MV-4-11 (cell line): ENCODE data around the gene CAPNS1.
"Not testable (repeated sequence)": the region's sequence is repeated elsewhere in the genome, so short reads cannot be mapped to it uniquely, and the experiment has no call there.

ENCODE experiments used
- DNase-seq: peaks from one replicate; lab custom pipeline; 2025; lab: John Stamatoyannopoulos, UW

The CAPNS1 gene

DNA sequence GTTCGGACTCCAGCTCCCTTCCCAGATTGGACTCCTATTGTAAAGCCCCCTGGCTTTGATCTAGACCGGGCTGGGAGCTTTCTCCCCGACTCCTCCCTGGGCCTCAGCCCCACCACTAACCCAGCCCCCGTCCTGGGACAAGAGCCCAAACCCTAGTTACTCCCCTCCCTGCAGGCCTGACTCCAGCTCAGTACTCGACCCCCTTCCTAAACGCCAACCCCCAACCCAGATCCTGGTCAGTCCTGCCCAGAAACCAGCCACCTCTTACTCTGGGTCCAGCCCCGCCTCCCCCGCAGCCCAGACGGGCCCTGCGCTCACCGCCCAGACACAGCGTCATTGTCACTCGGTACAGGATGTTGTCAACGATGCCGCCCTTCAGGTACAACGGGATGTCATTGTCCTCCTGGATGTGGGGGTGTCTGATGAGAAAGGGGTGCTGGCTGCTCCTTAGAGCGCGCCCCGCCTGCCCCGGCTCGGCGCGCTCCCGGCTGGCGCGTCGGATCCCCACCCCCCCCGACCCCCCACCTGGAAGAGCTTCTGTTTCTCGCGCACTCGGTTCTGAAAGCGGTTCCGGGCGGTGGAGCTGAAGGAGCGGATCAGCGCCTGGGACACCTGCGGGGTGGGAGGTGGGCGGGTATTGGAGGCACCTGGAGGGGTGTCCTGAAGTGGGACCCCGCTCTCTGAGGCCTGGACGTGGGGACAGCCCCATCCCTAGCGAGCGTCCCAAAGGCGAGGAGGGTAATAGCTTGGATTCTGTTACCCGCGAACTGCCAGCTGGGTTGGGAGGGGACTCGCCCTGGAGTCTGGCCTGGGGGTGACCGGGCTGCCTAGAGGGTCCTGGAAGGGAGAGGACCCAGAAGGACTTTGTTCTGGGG, 11.5 kb downstream of the CAPNS1 start:
- no peak for DNase-seq

DNA sequence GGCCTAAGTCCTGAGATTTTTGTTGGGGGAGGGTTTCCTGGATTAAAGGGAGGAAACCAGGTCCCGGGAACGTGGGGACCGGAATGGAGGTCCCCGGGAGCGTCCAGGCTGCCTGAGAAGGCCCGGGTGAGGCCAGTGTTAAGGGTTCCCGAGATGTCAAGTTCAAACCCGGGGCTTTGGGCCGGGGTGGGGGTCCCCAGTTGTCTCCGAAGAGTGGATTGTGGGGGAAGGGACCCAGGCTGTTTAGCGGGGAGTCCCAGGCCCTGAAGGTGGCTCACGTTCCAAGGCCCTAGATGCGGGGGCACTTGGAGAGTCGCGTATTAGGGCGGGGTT, 12.1 kb downstream of the CAPNS1 start:
- no peak for DNase-seq

DNA sequence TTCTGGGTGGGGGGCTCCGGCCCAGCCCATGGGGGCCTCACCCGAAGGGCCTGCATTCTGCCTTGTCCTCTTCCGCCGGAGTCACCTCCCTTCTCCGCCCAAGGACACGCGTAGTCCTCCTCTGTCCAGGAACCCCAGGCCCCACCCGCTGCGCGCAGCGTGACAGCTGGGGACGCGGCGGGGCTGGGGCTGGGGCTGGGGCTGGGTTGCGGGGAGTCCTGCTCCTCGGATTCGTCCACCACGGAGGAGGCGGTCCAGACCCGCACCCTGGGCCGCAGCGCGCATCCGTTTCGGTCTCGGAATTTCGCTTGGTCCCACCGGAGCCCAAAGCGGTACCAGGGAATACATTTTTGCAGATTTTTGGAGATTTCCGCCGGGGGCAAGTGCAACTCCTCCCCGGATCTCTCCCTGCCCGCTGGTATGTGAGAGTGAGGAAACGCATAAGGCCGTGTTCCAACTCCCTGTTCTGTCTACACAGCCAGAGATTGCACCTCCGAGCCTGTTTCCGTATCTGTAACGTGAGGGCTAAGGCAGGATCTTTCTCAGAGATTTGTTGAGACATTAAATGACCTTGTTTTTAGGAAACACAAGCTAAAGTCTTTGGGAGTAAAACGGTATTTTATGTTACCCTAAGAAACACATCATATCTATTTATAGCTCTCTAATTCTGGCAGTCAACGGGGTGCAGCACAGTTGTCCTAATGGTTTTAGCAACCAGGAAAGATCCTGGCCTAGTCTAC, 12.7 kb downstream of the CAPNS1 start, which contains the start of gene COX7A1:
TSS of gene COX7A1 (minus strand) at position 96 of the 740 bp plus-strand sequence. CDS start at position 56, 40 bp downstream.
- no peak for DNase-seq

DNA sequence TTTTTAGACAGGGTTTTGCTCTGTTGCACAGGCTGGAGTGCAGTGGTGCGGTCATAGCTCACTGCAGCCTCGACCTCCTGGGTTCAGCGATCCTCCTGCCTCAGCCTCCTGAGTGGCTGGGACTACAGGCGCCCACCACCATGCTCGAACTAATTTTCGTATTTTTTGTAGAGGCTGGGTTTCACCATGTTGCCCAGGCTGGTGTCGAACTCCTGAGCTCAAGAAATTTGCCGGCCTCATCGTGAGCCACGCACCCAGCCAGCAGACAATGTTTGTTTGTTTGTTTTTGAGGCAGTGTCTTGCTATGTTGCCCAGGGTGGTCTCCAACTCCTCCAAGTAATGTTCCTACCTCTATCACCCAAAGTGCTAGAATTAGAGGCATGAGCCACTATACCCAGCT, 13.3 kb downstream of the CAPNS1 start:
- DNase-seq, result no peak

DNA sequence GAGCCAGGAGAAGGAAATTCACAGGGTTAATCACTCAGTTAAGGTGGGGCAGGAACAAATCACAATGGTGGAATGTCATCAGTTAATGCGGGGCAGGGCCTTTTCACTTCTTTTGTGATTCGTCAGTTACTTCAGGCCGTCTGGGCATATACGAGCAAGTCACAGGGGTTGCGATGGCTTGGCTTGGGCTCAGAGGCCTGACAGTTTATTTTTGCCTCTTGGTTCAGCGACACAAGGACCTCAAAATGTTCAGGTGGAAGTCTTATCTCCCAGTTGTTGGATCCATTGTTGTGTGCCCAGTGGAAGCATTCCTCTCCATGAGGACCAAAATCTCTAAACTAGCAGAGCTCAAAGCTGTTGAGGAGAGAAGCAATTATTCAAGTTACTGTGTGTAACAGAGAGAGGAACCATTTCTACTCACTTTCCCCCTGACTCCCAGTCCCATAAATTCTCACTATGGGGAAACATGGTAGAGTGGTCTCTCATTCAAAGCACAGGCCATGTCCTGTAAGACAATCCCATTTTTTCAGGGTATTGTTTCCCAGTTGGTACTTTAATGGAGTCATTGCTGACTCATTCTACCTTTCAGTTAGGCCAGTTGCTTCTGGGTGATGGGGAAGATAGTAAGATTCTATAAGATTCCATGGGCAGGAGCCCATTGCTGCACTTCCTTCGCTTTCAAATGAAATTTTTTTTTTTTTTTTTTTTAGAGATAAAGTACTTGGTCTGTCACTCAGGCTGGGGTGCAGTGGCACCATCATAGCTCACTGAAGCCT, 21.1 kb downstream of the CAPNS1 start:
- DNase-seq, result no peak

DNA sequence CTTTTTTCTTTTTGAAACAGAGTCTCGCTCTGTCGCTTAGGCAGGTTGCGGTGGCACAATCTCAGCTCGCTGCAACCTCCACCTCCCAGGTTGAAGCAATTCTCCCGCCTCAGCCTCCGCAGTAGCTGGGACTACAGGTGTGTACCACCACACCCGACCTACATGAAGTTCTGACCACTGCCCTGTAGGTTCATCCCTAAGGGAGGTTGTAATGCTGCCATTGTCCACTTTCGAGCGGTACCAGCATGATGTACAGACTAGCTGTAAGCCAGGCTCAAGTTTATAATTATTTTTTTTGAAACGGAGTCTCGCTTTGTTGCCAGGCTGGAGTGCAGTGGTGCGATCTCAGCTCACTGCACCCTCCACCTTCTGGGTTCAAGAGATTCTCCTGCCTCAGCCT, 23.9 kb downstream of the CAPNS1 start:
- no peak for DNase-seq

DNA sequence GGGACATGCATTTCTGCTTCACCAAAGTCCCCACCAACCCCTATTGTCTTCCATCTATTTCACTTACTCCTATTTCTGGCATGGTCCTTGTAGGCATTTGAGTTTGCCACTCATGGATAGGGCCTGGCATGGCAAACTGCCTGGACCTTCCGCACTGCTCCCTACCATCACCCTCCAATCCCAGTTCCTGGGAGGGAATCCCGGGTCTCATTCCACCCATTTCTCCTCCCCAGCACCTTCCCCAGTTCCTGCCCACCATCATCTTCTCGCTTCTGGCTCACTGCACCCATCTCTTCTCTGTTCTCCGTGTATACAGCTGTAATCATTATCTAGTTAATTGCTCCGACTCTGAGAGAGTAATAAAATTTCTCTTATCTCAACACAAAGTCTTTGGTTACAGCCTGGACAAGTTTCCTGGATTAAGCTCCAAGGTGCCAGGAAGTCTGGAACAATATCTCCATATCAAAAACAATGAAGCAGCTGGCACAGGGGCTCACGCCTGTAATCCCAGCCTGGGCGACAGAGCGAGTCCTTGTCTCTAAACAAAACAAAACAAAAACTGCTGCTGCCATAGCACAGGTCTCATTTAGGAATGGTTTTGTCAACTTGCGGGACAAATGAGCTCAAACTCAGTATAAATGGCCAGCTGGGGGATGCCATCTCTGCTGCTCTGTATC, 29.4 kb downstream of the CAPNS1 start:
- DNase-seq, result no peak

DNA sequence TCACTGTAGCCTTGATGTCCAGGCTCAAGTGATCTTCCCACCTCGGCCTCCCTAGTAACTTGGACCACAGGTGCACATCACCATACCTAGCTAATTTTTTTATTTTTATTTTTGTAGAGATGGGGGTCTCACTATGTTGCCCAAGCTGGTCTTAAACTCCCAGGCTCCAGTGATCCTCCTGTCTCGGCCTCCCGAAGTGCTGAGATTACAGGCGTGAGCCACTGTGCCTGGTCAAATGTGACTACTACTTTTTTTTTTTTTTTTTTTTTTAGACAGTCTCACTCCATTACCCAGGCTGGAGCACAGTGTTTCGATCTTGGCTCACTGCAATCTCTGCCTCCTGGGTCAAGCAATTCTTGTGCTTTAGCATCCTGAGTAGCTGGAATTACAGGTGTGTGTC, 33.0 kb downstream of the CAPNS1 start:
- no peak for DNase-seq

DNA sequence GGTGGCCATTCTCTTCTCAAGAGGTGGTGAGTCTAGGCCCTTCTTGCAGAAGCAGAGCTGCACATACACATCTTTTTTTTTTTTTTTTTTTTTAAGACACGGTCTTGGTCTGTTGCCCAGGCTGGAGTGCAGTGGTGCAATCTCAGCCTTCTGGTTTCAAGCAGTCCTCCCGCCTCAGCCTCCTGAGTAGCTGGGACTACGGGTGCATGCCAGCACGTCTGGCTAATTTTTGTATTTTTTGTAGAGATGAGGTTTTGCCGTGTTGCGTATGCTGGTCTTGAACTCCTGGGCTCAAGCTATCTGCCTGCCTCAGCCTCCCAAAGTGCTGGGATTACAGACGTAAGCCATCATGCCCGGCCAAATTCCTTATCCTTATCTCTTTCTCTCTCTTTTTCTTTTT, 34.0 kb downstream of the CAPNS1 start:
- DNase-seq, result not testable (repeated sequence)

DNA sequence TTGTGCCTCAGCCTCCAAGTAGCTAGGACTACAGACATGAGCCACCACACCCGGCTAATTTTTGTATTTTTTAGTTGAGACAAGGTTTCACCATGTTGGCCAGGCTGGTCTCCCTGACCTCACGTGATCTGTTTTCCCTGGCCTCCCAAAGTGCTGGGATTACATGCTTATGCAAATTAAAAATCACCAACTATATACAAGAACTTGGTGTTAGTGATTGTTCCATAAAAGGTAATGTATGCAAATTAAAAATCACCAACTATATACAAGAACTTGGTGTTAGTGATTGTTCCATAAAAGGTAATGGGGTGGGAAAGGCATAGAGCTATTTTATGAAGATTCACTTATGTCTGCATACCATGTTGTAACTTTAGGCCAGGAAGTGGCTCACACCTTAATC, 39.2 kb downstream of the CAPNS1 start:
- not testable (repeated sequence) for DNase-seq

DNA sequence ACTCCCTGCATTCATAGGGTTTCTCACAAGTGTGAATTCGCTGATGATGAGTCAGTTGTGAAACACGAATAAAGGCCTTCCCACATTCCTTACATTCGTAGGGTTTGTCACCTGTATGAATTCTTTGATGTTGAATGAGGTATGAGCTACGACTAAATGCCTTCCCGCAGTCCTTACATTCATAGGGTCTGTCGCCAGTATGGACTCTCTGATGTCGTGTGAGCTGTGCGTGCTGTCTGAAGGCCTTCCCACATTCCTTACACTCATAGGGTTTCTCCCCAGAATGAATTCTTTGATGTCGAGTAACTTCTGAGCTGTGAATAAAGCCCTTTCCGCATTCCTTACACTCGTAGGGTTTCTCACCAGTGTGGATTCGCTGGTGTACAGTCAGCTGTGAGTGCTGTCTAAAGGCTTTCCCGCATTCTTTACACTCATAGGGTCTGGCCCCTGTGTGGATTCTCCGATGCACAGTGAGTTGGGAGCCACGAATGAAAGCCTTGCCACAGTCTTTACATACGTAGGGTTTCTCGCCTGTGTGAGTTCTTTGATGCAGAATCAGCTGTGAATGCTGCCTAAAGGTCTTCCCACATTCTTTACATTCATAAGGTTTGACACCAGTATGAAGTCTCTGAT, 42.9 kb downstream of the CAPNS1 start:
- no peak for DNase-seq

DNA sequence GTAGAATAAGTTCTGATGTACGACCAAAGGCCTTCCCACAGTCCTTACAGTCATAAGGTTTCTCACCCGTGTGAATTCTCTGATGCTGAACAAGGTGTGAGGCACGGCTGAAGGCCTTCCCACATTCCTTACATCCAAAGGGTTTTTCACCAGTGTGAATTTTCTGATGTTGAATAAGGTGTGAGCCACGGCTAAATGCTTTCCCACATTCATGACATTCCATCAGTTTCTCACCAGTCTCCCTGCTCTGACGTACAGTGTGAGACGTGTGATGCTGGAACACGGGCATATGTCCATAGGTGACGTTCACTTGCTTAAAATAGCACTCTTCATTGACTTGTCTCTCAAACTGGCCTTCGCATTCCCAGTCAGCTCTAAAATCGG, 43.4 kb downstream of the CAPNS1 start:
- no peak for DNase-seq

DNA sequence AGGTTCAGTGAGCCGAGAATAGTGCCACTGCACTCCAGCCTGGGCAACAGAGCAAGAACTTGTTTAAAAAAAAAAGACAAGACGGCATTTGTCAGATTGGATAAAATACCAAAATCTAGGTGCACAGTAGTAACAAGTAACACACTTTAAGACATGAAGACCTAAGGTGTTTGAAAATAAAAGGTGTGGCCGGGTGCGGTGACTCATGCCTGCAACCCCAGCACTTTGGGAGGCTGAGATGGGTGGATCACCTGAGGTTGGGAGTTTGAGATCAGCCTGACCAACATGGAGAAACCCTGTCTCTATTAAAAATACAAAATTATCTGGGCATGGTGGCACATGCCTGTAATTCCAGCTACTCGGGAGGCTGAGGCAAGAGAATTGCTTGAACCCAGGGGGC, 46.9 kb downstream of the CAPNS1 start:
- DNase-seq, result not testable (repeated sequence)

DNA sequence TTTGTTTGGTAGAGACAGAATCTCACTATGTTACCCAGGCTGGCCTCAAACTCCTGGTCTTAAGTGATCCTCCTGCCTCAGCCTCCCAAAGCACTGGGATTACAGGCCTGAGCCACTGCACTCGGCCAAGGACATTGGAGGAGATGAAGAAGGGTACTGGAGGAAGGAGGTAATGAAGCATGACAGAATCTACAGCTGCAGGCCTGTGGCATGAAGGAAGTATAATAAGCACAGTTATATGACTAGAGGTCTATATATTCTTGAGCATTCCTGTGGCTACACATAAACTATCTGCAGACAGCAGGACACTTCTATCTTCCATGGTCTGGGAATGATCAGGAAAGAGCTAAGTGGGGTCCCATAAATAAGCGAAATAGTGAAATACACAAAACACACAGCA, 56.4 kb downstream of the CAPNS1 start:
- DNase-seq, result no peak

DNA sequence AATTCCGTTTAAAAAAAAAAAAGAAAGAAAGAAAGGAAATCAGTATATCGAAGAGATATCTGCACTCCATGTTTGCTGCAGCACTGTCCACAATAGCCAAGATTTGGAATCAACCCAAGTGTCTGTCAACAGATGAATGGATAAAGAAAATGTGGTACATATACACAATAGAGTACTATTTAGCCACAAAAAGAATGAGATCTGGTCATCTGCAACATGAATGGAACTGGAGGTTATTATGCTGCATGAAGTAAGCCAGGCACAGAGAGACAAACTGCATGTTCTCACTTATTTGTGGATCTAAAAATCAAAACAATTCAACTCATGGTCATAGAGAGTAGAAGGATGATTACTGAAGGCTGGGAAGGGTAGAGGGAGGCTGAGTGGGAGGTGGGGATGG, 58.3 kb downstream of the CAPNS1 start:
- no peak for DNase-seq
